ENCODE measurements around the gene AKR1B15. TPM values are rescaled to one million over a fixed set of nuclear protein-coding genes. Genes with fewer than 3 reads are reported as not detected.
"Not testable (repeated sequence)": the region's sequence is repeated elsewhere in the genome, so short reads cannot be mapped to it uniquely, and the experiment has no call there.

Gene AKR1B15
- total RNA-seq, 1 donor from 2014 or later: not detected

DNA sequence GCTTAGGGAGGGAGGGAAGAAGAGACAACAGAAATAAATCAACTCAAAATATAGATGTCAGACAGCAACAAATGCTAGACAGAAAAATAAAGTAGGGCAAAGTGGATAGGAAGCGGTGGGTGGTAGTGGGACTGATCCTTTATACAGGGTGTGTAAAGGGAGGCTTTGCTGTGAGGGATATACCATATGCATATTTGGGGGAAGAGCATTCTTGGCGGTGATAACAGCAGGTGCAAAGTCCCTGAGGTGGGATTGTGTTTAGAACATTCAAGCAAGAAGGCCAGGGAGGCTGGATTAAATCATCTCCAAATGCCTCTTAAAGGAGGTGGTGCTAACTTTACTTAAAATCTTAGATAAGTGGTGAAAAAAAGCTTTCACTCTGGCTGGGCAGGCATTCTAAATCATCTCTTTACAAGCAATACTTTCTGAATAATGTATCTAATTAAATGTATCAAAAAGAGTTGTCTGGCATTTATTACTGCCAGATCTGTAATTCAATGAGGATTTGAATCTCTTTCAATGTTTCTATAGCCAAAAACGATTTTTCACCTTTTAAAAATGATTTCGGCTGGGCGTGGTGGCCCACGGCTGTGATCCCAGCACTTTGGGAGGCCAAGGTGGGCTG is 9.4 kb upstream of the AKR1B15 start:
- Histone ChIP-seq H3K4me1 (peaks cover 4% of the 10 kb centered on the region), H3K9me3 (replicated peaks) (no peaks in the 10 kb centered on the region), H3K27me3 (ENCODE audit: low read depth) (peaks cover 31% of the 10 kb centered on the region), H3K4me3 (no peak overlapping the region), H3K27ac (replicated peaks) (no peak overlapping the region), H3K36me3 (no peaks in the 10 kb centered on the region)
- DNase-seq: no peak
- intact Hi-C loops (cut with micrococcal nuclease): no loop called here
- TF ChIP-seq, protein P1, sequence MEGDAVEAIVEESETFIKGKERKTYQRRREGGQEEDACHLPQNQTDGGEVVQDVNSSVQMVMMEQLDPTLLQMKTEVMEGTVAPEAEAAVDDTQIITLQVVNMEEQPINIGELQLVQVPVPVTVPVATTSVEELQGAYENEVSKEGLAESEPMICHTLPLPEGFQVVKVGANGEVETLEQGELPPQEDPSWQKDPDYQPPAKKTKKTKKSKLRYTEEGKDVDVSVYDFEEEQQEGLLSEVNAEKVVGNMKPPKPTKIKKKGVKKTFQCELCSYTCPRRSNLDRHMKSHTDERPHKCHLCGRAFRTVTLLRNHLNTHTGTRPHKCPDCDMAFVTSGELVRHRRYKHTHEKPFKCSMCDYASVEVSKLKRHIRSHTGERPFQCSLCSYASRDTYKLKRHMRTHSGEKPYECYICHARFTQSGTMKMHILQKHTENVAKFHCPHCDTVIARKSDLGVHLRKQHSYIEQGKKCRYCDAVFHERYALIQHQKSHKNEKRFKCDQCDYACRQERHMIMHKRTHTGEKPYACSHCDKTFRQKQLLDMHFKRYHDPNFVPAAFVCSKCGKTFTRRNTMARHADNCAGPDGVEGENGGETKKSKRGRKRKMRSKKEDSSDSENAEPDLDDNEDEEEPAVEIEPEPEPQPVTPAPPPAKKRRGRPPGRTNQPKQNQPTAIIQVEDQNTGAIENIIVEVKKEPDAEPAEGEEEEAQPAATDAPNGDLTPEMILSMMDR (IDR thresholded peaks at IDR 0.05; ENCODE audit: borderline replicate concordance): no peak

DNA sequence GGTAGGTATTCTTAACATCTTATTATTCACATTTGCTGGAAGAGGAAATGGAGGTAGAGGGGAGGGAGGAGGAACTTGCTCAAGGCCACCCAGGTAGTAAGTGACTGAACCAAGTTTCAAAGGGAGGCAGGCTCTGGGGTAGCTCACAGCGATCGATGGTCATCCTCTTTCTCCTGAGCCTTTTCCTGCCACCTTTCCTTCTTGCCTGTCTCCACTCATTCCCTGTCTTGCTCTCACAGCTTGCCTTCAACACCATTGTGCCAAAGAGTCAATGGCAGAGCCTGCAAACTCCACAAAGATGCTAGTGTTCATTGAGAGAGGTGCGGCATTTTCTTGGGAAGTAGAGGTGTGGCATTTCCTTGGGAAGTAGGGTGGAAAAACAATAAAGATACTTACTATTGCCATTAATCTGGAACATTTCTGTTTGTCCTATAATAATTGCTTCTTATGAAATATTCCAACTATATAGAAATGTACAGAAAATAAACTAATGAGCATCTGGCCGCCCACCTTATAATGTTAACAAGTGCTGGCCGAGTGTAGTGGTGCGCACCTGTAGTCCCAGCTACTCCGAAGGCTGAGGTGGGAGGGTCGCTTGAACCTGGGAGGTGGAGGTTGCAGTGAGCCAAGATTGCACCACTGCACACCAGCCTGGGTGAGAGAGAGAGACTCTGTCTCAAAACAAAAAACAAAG is 7.3 kb upstream of the AKR1B15 start:
- peaks cover 31% of the 10 kb centered on the region for H3K27me3 ChIP-seq (ENCODE audit: low read depth)
- H3K36me3 ChIP-seq; DNase-seq; H3K4me1 ChIP-seq; H3K27ac ChIP-seq (replicated peaks); H3K4me3 ChIP-seq; intact Hi-C loops (cut with micrococcal nuclease); H3K9me3 ChIP-seq (replicated peaks): not testable (repeated sequence)

DNA sequence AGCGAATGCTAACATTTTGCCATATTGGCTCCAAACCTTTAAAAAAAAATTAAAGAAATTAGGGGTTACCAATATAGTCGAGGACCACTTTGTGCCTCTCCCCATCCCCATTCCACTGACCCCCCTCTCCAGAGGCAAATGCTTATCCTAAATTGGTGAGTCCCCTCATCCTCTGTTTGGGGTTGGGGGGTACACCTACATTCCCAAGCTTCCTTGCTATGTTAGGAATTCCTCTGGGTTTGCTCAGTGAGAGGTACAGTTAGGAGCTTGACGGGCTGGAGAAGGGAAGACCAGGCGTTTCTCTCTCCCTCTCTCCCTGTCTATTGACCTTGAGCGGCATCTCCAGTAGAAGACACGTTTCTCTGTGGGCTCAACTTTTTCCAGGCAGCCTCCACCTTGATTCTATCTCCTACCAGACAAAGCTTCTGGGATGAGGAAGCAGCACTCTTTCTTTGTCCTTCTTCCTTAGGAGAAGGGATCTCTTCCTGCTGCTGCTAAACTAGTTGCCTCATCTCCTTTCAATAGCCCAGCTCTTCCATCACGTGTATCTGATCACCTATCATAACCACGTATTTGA is 6.6 kb upstream of the AKR1B15 start:
- no peak overlapping the region for H3K27ac ChIP-seq (replicated peaks)
- no peaks in the 10 kb centered on the region for H3K4me1 ChIP-seq
- TF ChIP-seq, protein P1 (IDR thresholded peaks at IDR 0.05; ENCODE audit: borderline replicate concordance): no peak
- DNase-seq: no peak
- intact Hi-C loops (cut with micrococcal nuclease): no loop called here
- peaks cover 31% of the 10 kb centered on the region for H3K27me3 ChIP-seq (ENCODE audit: low read depth)
- no peaks in the 10 kb centered on the region for H3K9me3 ChIP-seq (replicated peaks)
- H3K36me3 ChIP-seq: no peaks in the 10 kb centered on the region
- no peak overlapping the region for H3K4me3 ChIP-seq

- Histone ChIP-seq H3K4me3 (no peak overlapping the region), H3K27me3 (ENCODE audit: low read depth) (peaks cover 15% of the 10 kb centered on the region), H3K36me3 (no peaks in the 10 kb centered on the region), H3K4me1 (peaks cover 6% of the 10 kb centered on the region), H3K27ac (replicated peaks) (no peak overlapping the region), H3K9me3 (replicated peaks) (no peaks in the 10 kb centered on the region)
- intact Hi-C loops (cut with micrococcal nuclease): no loop called here
- DNase-seq: no peak
- TF ChIP-seq, protein P1 (IDR thresholded peaks at IDR 0.05; ENCODE audit: borderline replicate concordance): no peak
Observed at GRCh38 chr7:134545380-134545779, 3.5 kb upstream of the AKR1B15 start.

DNA sequence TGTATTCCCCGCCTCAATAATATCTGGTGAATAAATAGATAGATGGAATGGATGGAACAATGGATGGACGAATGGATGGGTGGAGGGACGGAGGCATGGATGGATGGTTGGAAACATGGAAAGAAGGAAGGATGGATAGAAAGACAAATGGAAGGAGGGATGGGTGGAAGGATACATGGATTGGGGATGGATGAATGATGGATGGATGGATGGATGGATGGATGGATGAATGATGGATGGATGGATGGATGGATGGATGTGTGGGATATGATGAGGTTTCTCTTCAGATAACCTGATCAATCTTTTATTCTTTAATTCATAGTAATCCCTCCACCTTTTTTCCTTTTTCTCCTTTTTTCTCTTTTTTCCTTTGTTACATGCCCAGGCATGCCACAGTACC is 3.0 kb upstream of the AKR1B15 start:
- no peaks in the 10 kb centered on the region for H3K9me3 ChIP-seq (replicated peaks)
- H3K36me3 ChIP-seq: no peaks in the 10 kb centered on the region
- no peak overlapping the region for H3K4me3 ChIP-seq
- H3K4me1 ChIP-seq: peaks cover 6% of the 10 kb centered on the region
- TF ChIP-seq, protein P1 (IDR thresholded peaks at IDR 0.05; ENCODE audit: borderline replicate concordance): no peak
- no peak for DNase-seq
- H3K27me3 ChIP-seq (ENCODE audit: low read depth): peaks cover 10% of the 10 kb centered on the region
- intact Hi-C loops (cut with micrococcal nuclease): no loop called here
- no peak overlapping the region for H3K27ac ChIP-seq (replicated peaks)

DNA sequence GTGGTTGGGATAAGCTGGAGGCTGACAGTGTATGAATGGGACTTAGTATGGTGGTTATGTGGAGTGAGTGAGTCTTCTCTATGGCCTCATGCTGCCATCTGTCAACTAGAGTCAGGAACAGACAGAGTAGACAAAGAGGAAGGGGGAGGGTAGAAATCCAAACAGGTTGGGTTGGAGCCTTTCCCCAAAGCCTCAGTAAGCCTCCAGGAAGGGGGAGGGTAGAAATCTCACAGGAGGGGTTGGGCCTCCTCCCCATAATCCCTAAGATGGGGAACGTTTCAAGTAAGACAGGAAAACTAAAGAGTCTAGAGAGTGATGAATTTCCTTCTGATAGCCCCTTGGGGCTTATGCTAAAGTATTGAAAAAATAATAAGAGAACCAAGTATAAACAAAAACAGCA is 2.0 kb upstream of the AKR1B15 start:
- no peaks in the 10 kb centered on the region for H3K9me3 ChIP-seq (replicated peaks)
- TF ChIP-seq, protein P1 (IDR thresholded peaks at IDR 0.05; ENCODE audit: borderline replicate concordance): no peak
- H3K36me3 ChIP-seq: no peaks in the 10 kb centered on the region
- H3K27me3 ChIP-seq (ENCODE audit: low read depth): peaks cover 7% of the 10 kb centered on the region
- no peak for DNase-seq
- H3K27ac ChIP-seq (replicated peaks): no peak overlapping the region
- peaks cover 6% of the 10 kb centered on the region for H3K4me1 ChIP-seq
- peak overlapping the region; percentile 55 for H3K4me3 ChIP-seq
- intact Hi-C loops (cut with micrococcal nuclease): no loop called here

All from left ventricle myocardium inferior (tissue), 1 donor.